Measurements from ENCODE around the gene UBE2G2. TPM values are rescaled to one million over a fixed set of nuclear protein-coding genes. Genes with fewer than 3 reads are reported as not detected.

The UBE2G2 gene
- total RNA-seq, 1 experiment from 2014 or later: 147 TPM

GRCh38 chr21:44778094-44778493, 23.5 kb downstream of the UBE2G2 start:
- CTCF ChIA-PET: no interaction called here
- no peak for TF ChIP-seq CTCF (IDR thresholded peaks at IDR 0.05; ENCODE audit: unreplicated experiment)
- POLR2A ChIA-PET: no interaction called here
- DNase-seq (ENCODE audit: unreplicated experiment): no peak
- no peaks in the 10 kb centered on the region for H3K9me3 Mint-ChIP-seq (ENCODE audit: unreplicated experiment)
- H3K27me3 Mint-ChIP-seq (ENCODE audit: insufficient read depth, unreplicated experiment): no peaks in the 10 kb centered on the region
- BruUV-seq (replicated peaks): no TSS peak
- peaks cover 10% of the 10 kb centered on the region for H3K4me1 Mint-ChIP-seq (ENCODE audit: insufficient read depth, unreplicated experiment)
- peaks cover 52% of the 10 kb centered on the region for H3K36me3 Mint-ChIP-seq (ENCODE audit: insufficient read depth, unreplicated experiment)
- intact Hi-C loops (cut with micrococcal nuclease): no loop called here
- H3K4me3 Mint-ChIP-seq (ENCODE audit: unreplicated experiment): no peak overlapping the region
- H3K27ac Mint-ChIP-seq (ENCODE audit: low read depth, unreplicated experiment): peak overlapping the region; percentile 14

DNA sequence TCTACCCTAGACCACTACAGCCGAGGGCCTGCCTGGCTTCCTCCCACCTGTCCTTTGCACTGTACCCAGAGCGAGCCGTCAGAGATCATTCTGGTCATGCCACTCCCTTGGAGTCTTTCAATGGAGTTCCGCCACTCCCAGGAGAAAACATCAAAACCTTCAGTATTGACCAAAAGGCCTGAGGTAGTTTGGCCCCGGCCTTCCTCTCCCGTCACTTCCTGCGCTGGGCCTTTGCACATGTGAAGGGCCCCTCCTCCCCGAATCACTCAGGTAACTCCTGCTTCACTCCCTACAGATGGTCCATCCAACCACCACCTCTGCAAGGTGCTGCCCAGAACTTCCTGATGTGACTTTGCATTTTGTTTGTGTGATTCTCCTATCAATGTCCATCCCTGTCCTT, 26.6 kb downstream of the UBE2G2 start:
- Mint-ChIP-seq H3K27ac (ENCODE audit: low read depth, unreplicated experiment) (no peak overlapping the region), H3K4me1 (ENCODE audit: insufficient read depth, unreplicated experiment) (peaks cover 10% of the 10 kb centered on the region), H3K9me3 (ENCODE audit: unreplicated experiment) (no peaks in the 10 kb centered on the region), H3K36me3 (ENCODE audit: insufficient read depth, unreplicated experiment) (peaks cover 61% of the 10 kb centered on the region), H3K27me3 (ENCODE audit: insufficient read depth, unreplicated experiment) (no peaks in the 10 kb centered on the region), H3K4me3 (ENCODE audit: unreplicated experiment) (no peak overlapping the region)
- ChIA-PET CTCF (interaction anchor here (1.2 to 1.8 kb wide), 3 partner anchors 18 to 265 kb away, joined by 5 to 9 read pairs (median 8); no protein-coding TSS in a partner anchor), POLR2A (interaction anchor here (0.7 kb wide), 1 partner anchor 26 kb away, joined by 3 read pairs; the partner anchor contains the start of gene UBE2G2)
- intact Hi-C loops (cut with micrococcal nuclease): no loop called here
- no peak for DNase-seq (ENCODE audit: unreplicated experiment)
- no TSS peak for BruUV-seq (replicated peaks)
- TF ChIP-seq CTCF (IDR thresholded peaks at IDR 0.05; ENCODE audit: unreplicated experiment): no peak

DNA sequence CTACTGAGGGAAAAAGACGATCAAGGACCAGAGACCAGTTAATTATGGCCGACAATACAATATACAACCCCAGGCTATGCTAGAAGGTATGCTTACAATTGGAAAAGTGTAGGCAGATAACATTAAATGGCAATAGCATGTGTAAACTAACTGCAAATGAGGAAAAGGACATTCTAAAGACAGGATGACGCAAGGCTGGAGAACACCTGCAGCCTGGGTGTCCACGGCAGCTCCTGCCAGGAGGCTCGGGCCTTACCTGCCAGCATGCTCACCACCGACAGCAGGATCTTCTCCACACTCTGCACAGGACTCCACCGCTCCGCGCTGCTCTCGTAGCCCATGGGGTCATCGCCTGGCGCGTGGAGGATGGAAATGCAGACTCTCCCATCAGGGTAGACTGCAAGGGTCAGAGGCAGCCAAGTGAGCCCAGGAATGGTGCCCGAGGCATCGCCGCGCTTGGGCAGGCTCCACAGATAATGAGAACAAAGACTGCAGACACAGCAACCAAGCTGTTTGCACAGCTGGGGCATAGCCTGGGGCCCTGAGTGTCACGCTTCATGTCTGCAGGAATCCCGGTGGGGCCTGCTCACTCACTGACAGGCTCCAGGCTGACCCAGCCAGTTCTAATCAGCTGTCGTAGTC, 28.2 kb downstream of the UBE2G2 start:
- Mint-ChIP-seq H3K4me3 (ENCODE audit: unreplicated experiment) (no peak overlapping the region), H3K27ac (ENCODE audit: low read depth, unreplicated experiment) (no peak overlapping the region), H3K9me3 (ENCODE audit: unreplicated experiment) (no peaks in the 10 kb centered on the region), H3K27me3 (ENCODE audit: insufficient read depth, unreplicated experiment) (no peaks in the 10 kb centered on the region), H3K36me3 (ENCODE audit: insufficient read depth, unreplicated experiment) (peaks cover 66% of the 10 kb centered on the region), H3K4me1 (ENCODE audit: insufficient read depth, unreplicated experiment) (peaks cover 8% of the 10 kb centered on the region)
- no TSS peak for BruUV-seq (replicated peaks)
- ChIA-PET CTCF (interaction anchor here (0.5 to 1.5 kb wide), 3 partner anchors 20 to 551 kb away, joined by 3 to 4 read pairs (median 3); no protein-coding TSS in a partner anchor), POLR2A (interaction anchor here (1.1 to 1.8 kb wide), 2 partner anchors 10 to 24 kb away, joined by 3 to 5 read pairs; no protein-coding TSS in a partner anchor)
- intact Hi-C loops (cut with micrococcal nuclease): no loop called here
- TF ChIP-seq CTCF (IDR thresholded peaks at IDR 0.05; ENCODE audit: unreplicated experiment): no peak
- DNase-seq (ENCODE audit: unreplicated experiment): no peak

DNA sequence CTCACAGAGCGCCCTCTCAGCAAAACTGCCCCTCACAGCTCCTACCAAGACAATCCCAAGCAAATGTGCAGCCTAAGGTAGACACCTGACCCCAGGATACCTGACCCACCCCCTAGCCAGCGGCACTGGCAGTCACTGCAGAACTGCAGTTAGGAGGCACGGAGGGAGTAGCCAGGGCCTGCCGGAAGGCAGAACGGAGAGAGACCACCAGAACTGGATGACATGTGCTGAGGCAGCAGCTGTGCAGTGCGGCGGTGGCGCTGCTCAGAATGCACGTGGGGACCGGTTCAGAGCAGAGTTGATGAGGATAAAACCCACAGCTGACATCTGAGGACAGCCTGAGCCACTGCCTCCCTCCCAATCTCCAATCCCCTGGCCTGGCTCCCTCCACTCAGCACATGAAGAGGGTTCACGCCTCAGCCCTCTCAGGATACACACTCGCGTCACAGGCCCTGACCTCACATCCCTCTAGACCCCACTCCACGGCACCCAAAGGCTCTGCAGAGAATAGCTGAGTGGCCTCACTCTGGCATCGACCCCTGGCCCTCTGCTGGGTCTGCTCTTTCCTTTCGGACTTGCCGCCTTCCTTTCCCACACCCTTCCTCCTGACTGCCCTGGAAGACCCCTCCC, 29.6 kb downstream of the UBE2G2 start:
- DNase-seq (ENCODE audit: unreplicated experiment): no peak
- Mint-ChIP-seq H3K4me3 (ENCODE audit: unreplicated experiment) (no peak overlapping the region), H3K4me1 (ENCODE audit: insufficient read depth, unreplicated experiment) (no peaks in the 10 kb centered on the region), H3K36me3 (ENCODE audit: insufficient read depth, unreplicated experiment) (peaks cover 63% of the 10 kb centered on the region), H3K27me3 (ENCODE audit: insufficient read depth, unreplicated experiment) (no peaks in the 10 kb centered on the region), H3K27ac (ENCODE audit: low read depth, unreplicated experiment) (peak overlapping the region; percentile 71), H3K9me3 (ENCODE audit: unreplicated experiment) (no peaks in the 10 kb centered on the region)
- intact Hi-C loops (cut with micrococcal nuclease): no loop called here
- POLR2A ChIA-PET: no interaction called here
- CTCF ChIA-PET: interaction anchor here (0.8 to 1.4 kb wide), 2 partner anchors 28 to 30 kb away, joined by 3 to 5 read pairs; no protein-coding TSS in a partner anchor
- TF ChIP-seq CTCF (IDR thresholded peaks at IDR 0.05; ENCODE audit: unreplicated experiment): no peak
- BruUV-seq (replicated peaks): no TSS peak
